Activated CD4-positive, alpha-beta T cell treated with anti-CD3 and anti-CD28 coated beads for 48 hours (primary cell): ENCODE data around the gene CTDSPL.

Experiments used
- DNase-seq: peaks from one replicate; pipeline ENCODE4 v3.0.0-alpha.2; 2020

CTDSPL gene

DNA sequence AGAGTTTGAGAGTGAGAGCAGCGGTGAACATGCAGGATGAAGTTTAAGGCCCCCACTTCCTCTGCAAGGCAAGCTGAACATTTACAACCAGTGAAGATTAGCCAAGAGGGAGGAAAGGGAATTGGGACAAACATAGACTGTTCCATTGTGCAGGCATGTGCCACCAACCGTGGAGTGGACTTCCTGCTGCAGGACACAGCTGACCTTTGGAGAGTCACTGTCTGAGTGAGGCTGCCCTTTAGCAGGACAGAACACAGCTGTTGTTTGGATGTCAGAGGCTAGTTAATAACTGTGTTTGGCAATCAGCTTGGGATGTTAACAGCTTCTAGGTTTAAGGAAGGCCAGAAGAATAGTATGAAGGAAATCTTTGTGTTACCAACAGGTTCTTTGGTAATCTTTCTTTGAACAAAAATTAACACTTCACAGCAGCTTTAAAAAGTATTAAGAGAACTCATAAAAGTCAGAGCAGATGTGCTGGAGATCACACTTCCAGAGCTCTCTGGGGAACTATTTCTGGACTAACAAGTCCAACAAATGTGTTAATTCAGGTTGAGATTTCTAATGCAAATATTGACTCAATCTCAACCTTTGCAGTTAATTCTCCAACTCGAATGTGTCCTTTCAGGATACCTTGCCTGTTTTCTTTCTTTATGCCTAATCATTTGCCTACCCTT lies 31.4 kb downstream of the CTDSPL start:
- no peak for DNase-seq

DNA sequence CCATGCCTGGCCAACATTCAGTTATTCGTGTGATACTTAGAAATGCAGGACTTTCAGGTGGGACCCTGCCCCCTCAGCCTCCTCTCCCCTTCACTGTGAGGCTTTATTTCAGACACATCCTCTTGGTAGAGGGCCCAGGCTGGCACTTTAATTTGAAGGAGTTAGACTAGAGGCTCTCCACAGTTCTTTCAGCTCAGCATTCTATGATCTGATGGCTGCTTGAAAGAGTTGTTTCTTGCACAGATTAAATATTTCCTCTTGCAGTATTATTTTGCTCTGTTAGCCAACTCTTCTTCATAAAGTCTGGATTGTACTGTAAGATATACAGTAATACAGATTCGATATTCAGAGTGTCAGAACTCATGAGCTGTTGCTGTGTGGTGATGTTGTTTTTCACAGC lies 35.1 kb downstream of the CTDSPL start:
- DNase-seq: no peak

DNA sequence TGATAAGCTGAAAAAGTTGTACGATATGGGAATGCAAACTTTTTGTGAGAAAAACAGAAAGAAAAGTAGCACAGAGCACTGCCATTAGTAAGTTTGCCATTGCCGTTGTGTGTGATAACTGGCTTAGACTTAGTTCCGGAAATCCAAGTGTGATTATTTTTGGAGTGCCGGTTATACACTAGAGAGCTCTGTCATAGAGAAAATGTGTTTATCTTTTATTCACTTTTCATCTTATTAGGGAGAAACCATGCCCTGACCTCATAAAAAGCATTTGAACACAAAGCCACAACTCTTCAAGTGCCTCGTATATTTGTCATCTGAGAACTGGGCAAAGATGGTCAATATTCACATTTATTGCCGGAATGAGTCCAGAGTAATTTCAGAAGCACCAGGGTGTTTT lies 36.1 kb downstream of the CTDSPL start:
- no peak for DNase-seq

DNA sequence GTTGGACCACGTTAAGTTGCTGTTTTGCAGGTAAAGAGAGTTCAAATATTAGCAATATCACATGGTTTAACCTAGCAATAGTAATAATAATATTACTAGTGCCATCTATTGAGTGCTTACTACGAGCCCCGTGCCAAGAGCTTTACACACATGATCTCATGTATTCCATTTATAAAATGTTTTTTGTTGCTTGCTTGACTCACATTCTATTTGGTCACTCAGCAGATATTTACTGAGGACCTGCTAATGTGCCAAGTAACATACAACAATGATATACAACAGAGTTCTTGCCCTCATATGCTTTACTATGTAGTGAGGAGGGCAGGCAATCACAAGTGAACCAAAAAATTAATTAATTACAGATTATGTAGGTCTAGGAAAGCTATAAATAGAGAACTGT lies 36.7 kb downstream of the CTDSPL start:
- no peak for DNase-seq

DNA sequence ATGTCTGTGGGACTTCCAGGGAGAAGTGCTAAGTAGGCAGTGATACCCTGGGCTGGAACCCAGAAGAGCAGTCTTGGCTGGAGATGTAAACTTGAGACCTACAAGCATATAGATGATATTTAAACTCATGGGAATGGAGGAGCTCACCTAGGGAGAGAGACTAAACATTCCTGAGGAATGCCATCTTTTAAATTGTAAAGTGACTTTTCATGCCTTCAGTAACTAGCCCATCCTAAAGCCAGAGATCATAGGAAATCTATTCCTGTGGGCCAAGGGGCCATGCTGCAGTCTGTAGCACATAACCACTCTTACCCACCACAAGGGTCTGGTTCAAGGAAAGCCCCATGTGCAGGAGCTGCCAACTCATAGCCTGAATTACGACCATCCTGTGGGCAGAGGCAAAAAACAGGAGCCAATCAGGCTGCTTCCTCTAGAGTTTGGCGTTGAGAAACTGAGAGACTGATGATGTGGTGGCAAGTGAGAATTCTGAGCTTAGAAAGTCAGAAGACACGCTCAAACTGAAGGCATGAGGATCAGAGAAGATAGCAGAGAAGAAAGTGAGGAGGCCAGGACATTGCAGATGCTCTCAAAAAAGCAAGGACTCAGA lies 37.5 kb downstream of the CTDSPL start:
- peak; percentile 14 for DNase-seq

DNA sequence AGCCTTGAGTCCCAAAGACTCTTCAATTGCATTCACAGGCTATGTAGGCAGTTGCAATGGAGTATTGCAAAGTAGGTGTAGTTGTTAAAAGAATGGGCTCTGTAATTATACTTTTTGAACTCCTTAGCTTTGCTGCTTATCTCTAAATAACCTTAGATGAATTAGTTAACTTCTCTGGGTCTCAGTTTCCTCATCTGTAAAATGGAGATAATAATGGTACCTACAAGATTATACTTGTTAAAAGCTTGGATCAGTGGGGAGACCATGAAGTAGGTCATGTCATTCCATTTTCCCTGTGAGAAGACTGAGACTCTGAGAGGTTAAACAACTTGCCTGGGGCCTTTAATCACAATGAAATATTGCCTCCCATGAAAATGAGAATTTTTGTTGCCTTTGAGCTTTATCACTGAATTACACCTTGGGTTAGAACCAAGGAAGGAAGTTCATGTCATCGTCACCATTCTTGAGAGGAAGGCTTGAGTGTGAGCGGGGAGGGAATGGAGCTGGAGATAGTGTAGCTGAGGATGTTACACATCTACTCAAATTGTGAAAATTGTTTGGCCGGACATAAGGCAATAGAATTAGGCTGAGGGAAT lies 38.1 kb downstream of the CTDSPL start:
- no peak for DNase-seq

DNA sequence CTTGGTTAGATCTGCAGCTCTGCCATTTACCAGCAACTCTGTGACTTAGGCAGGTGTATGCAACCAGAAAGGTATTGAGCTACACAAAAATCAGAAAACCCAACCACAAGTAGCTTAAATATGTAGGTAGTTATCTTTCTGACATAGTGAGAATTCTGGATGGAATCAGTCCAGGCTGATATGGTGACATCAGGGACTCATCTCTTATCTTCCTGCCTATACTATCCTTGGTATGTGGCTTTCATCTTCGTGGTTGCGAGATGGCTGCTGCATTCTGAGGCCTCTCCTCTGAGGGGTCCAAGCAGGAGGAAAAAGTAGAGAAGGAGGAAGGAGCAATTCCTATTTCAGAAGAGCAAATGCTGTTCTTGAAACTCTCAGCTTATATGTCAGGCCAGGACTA lies 40.0 kb downstream of the CTDSPL start:
- DNase-seq: no peak

DNA sequence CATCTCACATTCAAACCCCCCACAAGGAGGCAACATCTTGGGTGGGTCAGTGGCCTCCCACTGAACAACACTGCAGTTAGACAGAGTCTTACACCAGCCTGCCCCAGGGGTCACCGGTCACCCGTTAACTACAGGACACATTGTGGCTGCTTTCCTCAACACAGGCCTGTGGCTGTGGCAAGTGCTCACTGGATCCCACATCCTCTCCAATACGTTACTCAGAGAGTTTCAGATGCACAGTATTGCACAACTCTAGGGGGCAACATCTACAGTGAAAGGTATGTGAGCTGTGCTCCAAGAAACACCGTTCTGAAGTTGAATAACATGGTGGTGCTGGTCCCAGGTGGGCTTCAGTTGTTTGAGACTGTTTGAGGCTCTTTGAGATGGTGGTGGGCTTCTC lies 41.0 kb downstream of the CTDSPL start:
- DNase-seq: no peak

DNA sequence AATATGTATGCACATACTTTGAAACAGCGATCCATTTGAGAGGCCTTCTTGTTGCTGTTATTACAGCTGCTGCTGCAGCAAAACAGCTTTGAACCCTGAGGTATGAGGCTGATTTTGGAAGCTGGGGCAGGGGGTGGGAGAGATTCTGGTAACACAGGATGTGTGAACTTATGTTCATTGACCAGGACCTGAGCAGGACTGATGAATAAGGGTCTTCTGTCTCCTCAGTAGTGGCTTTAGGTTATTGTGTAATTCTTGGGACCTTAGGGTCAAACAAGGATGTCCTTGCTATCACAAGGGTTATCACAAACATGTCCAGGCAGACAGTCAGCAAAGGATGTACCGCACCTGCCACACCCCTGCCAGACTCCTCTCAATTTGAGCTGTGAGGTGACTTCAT lies 41.6 kb downstream of the CTDSPL start:
- DNase-seq: no peak

DNA sequence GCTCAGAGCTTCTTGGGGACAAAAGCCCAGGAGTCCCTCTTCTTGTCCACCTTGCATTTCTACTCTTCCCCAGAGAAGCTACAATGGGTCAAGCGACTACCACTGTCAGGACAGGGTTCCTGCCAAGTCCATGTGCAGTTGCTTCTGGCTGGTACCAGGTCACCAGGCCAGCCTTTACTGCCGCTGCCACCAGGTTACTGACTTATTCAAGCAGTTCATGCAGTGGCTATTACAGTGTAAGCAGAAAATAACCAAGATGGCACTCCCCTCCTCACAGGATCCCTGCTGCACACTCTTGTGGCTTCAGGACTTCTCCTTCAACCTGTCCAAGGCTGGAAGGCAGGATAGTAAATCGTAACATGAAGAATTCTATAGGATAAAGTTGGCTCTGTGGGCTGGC lies 42.1 kb downstream of the CTDSPL start:
- DNase-seq: no peak

DNA sequence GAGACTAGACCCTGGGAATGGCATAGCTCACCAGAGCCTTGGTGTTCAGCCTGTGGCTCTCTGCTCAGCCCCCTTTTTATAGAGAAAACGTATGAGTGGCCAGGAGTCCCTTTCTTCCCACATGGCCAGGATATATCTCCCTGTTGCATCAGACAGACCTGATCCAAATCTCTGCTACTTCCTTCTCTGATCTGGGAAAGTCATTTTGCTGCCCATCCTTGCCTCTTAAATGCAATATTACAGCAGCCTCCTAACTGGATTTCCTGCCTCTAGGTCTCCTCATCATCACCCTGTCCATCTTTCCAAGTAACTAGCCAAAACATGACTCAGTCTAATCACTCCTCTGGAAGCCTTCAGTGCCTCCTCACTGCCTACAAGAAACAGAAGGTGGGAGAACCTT lies 42.9 kb downstream of the CTDSPL start:
- no peak for DNase-seq

DNA sequence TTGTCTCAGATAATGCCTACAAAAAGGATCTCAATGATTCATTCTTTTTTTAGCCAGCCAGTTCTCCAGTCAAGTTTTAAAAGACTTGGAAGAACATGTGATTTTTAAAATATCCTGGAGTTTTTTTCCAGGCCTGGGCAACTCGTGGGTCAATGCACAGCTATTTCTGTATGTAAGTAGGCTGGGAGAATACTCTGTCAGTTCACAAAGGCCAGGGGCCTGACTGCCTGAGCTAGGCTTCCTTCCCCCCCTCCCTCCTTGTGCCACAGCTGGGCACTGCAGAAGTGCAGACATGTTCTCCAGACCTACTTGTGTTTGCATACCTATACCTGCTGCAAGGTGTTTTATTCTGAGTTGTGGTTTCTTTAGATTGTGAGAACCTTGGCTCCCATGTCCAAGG lies 43.7 kb downstream of the CTDSPL start:
- DNase-seq: no peak

DNA sequence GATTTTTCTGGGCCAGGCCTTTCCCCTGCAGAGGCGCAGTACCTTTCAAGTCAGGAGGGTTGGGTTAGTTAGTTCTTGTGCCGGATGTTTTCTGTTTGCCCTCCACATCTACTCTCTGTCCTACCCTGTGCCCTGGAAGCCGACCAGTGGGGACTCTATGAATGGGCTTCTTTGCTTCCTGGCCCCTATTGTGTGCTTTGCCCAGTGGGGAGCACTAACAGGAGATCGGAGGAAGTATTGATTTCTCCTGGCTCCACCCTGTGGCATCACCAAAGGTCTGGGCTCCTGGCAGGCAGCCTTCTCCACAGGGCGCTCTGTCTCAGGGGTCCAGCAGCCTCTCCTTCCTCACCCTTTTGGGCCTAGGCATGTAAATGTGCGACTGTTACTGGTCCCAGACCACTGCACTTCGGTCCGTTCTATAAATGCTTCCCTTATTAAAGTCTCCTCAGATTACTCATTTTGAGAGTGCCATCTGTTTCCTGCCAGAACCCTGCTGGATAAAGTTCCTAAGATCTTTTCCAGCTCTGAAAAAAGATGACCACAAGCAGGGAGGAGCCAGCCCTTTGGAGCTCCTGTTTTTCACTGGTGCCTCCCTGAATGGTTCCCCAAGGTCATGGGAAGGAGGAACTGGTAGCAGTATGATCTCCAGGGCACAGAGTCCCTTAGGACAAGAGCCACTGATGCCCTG lies 44.5 kb downstream of the CTDSPL start:
- DNase-seq: no peak

DNA sequence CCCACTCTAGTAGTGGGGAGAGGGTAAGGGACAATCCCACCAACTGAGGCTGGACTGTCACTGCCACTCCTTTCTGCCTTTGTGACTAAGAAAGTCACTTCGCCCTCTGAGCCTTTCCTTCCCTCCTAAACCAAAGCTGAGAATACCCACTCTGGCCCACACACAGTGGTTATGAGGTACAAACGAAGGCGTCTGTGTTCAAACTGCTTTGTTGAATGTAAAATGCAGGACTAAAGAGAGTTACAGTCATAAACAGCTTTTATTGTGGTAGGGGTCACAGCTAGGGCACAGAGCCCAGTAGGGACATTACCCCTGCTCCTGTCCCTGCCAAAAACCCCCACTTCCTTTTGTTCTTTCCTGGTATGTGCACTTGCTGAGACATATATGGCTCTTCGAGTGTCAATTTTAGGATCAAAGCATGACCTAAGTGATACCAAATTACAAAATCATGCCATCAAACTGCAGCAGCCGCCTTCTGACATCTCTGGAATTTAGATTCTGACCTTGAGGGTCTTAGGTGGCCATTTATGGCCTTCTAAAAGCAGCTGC lies 45.1 kb downstream of the CTDSPL start:
- peak; percentile 5 for DNase-seq

DNA sequence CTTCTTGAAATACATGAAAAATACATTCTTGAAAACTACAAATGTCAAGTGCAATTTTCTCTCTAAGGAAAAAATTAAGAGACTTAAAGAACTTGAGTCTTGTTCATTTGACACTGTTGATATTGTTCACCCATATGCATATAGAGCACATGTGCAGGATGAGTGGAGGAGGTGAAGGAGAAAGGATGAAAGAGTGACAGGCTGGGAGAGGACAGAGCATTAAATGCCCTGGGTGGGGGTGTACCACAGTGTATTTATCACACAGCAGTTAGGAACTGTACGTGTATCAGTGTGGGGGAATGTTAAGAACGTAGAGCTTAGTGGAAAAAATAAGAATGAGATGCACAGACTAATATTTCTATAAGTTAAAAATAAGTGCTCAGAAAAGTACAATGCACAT lies 45.7 kb downstream of the CTDSPL start:
- no peak for DNase-seq

DNA sequence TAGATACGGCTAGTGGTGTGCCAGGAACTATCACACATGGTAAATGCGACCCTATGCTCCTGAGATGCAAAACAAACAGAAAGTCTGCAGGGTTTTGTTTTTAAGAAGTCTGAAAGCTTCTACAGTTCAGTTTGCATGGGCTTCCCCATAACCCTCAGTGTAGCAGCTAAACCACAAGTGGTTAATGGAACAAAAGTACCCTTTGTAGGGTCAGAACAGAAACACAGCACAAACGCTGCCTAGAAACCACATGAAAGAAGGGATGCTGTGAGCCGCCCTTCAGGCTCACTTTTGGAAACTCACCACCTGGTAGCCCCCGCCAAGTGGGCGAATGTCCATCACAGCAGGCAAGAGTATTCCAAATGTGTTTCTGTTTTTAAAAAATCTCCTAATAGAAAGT lies 46.2 kb downstream of the CTDSPL start:
- DNase-seq: no peak

DNA sequence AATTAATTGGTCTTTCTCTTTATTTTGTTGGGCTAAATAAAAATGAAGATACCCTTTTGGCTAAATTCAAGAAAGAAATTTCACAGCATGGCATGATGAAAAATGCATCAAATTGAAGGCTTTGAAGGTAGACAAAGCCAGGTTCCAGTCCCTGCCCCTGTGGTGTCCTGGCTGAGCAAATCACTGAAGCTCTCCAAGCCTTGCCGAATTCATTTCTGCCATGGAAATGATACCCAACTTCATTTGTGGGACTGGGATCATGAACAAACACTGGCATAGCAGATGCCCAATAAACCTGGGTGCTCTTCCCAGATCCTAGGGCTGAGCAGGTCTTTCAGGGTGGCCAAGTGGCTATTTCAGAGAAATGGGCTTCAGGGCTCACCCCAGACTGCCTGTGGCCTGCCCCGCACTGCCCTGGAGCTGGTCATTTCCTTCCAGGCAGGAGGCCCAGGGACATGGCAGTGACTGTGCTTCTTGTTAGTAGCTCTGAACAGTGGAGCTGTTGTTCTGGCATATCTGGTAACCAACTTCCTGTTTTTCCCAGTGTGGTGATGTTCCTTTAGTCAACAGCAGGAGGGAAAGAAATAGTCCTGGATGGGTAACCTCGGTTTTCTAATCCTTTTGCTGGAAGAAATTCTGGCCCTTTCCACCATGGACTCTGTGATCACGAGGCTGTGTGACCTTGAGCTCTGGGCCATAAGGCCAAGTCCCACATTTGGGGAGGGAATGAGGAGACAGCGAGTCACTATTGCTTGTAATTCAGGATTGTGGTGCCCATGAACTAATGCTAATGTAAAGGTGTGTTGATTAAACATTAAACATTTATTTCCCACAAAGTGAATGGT lies 47.6 kb downstream of the CTDSPL start:
- DNase-seq: no peak

DNA sequence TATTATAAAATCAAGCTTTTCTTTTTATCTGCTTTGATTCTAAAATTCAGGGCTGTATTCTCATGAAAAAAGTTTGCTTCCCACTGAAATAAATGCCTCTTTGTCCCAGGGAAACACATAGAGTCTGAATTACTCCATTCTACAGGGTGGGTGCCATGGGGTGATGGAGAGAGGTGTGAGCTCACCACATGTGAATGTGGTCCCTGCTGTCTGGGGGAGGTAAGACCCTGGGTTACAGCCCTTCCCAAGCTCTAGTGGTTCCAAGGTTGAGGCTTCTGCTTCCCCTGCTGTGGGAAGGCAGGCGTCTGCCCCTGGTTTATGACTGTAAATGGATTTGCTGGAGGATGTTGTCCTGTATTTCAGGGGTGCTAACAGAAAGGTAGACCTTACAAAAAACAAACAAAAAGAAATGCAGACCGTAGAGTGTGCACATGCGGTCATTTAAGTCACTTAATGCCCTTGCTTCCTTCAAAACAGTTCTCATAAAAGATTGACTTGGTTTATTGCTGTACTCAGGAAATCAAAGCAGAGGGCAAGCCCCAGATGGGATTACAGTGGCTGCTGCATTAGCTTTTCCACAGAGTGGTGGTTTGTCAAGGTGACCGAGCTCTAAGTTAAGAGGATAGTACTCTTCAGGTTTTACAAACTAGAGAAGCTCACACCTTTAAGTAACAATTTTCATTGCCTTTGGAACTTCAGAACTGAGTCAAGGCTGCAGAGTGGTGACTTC lies 49.2 kb downstream of the CTDSPL start:
- DNase-seq: no peak

DNA sequence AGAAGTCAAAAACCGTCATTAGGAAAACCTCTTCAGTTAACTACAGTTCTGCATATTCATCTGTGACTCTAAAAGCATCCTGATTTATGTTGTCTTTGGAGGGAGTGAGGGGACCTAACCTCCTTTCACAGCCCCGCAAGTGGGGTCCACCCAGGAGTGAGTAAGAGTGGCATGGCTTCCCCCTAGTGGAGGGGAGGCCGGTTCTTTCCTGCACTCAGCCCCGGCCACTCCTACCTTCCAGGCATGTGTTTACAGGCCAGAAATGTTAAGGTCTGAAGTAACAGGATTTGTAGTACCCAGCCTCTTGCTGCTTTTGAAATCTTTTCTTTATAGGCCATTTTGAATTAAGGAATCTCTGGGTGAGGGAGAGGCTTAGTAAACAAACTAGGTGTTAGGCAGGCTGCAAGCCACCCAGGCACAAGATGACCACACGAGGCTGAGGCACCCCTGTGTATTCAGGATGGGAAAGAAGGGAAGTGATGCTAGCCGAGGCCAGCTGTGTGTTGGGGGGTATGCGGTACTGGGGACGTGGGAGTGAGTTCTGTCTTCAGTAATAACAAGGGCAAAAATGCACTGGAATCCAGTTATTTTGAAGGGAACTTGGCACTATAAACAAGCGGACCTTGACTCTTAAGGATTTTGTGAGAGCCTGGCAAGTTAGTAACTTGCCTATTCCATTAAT lies 50.5 kb downstream of the CTDSPL start:
- no peak for DNase-seq

DNA sequence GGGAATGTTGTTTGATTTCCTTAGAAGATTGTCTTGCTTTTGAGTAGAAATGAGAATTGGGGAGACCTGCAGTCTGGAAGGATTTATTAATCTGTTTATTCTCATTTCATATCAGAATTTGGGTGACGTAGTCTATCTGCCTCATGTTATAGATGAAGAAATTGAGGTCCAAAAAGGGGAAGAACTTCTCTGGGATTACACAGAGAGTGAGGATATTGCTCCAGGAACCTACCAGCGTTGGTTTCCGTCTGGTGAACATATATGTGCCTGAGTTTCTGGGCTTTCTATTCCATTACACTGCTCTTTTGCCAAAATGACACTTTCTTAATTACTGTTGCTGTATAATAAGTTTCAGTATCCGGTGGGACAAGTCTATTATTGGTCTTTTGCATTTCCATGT lies 51.8 kb downstream of the CTDSPL start:
- no peak for DNase-seq

DNA sequence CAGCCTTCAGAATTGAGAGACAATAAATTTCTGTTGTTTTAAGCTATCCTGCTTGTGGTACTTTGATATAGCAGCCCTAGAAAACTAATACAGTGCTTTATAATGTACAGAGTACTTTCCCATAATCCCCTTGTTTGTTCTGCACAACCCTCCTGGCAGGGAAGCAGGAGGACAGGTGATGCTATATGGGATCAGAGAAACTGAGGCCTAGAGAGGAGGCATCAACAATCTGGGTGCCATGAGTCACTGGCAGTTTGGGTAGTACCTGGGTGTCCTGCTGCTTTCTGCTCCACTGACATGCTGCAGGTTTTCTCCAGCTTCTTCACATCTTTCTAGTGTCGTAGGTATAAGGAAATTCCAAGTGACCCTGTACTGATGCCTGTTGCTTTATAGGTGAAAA lies 55.0 kb downstream of the CTDSPL start:
- DNase-seq: no peak

DNA sequence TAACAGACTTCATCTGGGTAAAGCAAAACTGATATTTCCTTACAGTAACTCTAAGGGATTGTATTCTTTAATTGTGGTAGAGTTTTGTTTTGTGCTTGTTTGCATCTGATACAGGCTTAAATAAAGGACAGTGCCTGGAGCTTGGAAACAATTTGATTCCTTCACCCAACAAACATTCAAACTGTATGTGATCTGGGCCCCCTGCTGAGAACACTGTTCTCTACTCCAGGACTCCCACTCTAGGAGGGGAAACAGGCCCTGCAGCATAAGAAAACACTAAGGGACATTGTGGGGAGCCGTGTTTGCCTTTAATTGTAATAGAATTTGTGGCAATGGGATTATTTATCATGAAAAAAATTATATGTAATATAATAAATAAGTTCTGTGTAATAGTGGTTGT lies 56.9 kb downstream of the CTDSPL start:
- no peak for DNase-seq
